Transverse colon (tissue), 4 donors: Measurements from ENCODE around the gene TNS3.
A peak's percentile ranks its signal among the peaks of the same experiment; 100 is the strongest.

Experiments used
- EP300 ChIP-seq: sonication (generic); formaldehyde crosslinking; IDR thresholded peaks from one replicate; pipeline ENCODE4 v1.6.1; 2017; ENCODE audit warnings: antibody characterized with exemption, low read depth
- POLR2A ChIP-seq: fragments of 450-650 bp; IDR thresholded peaks from one replicate; pipeline ENCODE4 v1.6.1; 2016; ENCODE audit warnings: antibody characterized with exemption, mild to moderate bottlenecking, moderate library complexity
- POLR2AphosphoS5 ChIP-seq, 3 donors: sonication (generic); formaldehyde crosslinking; IDR thresholded peaks; one replicate each; pipeline ENCODE4 v1.6.1; 2016; ENCODE audit warnings: antibody characterized with exemption in 3 of 3
- TF ChIP-seq, protein P1 (sequence below), 5 experiments: fragments of 200-600 bp in 3 of 5; fragments of 450-650 bp in 2 of 5; sonication (generic) in 3 of 5; IDR thresholded peaks; 1 replicate in 2 of 5; 2 replicates in 3 of 5; pipeline ENCODE4 v1.5.1; 2016 to 2017; ENCODE audit warnings: antibody characterized with exemption in 5 of 5, inconsistent platforms in 3 of 5, mild to moderate bottlenecking in 2 of 5, moderate library complexity in 1 of 5

GRCh38 chr7:47254081-47254977, 327.6 kb downstream of the TNS3 start:
- TF ChIP-seq POLR2A (peak; percentile 26), POLR2AphosphoS5 (IDR thresholded peaks at IDR 0.05) (peak in 2 of 3 donors; percentile 45 to 68), EP300 (no peak)
- TF ChIP-seq, protein P1, sequence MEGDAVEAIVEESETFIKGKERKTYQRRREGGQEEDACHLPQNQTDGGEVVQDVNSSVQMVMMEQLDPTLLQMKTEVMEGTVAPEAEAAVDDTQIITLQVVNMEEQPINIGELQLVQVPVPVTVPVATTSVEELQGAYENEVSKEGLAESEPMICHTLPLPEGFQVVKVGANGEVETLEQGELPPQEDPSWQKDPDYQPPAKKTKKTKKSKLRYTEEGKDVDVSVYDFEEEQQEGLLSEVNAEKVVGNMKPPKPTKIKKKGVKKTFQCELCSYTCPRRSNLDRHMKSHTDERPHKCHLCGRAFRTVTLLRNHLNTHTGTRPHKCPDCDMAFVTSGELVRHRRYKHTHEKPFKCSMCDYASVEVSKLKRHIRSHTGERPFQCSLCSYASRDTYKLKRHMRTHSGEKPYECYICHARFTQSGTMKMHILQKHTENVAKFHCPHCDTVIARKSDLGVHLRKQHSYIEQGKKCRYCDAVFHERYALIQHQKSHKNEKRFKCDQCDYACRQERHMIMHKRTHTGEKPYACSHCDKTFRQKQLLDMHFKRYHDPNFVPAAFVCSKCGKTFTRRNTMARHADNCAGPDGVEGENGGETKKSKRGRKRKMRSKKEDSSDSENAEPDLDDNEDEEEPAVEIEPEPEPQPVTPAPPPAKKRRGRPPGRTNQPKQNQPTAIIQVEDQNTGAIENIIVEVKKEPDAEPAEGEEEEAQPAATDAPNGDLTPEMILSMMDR (IDR thresholded peaks at IDR 0.05), result peak; percentile 35 to 96 (median 88)
